Keratinocyte (primary cell): ENCODE data around the gene ARL3.

Experiments used
- EZH2 ChIP-seq: IDR thresholded peaks from one replicate; pipeline ENCODE4 v1.6.1; 2012; ENCODE audit warnings: inconsistent platforms, mild to moderate bottlenecking, low read length, moderate library complexity
- TF ChIP-seq, protein P1 (sequence below), 3 experiments: IDR thresholded peaks in 1 of 3; conservative IDR thresholded peaks in 1 of 3; optimal IDR thresholded peaks in 1 of 3; 2 replicates in 2 of 3; 3 replicates in 1 of 3; pipeline versions ENCODE3 to v1.5.1; 2011; ENCODE audit warnings: low read length in 3 of 3, mild to moderate bottlenecking in 3 of 3, moderate library complexity in 2 of 3, control low read depth in 1 of 3, inconsistent platforms in 1 of 3; ENCODE audit not compliant: insufficient read depth in 2 of 3; ENCODE audit errors: extremely low read depth in 1 of 3

DNA sequence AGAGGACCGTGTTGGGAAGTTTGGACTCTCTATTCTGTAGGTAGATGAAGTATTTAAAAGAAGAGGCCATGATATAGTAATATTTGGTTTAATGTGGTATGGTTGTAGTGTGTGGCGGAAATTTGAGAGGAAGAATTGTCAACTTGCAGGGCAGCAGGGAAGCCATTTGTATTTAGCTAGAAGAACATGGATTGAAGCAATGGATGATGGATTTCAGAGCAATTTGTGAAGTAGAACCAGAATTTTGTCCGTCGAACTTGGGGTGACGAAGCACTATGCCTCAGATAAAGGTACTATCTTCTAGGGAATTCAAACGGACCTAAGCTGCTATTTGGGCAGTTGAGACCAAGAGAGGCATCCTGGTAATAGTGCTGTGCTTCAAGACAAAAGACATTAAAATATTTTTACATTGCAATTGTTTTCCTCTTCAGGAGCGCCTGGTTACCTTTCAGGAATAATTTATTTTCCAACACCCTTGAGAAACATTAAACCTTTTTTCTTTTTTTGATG lies 28.9 kb upstream of the ARL3 start:
- TF ChIP-seq, protein P1, sequence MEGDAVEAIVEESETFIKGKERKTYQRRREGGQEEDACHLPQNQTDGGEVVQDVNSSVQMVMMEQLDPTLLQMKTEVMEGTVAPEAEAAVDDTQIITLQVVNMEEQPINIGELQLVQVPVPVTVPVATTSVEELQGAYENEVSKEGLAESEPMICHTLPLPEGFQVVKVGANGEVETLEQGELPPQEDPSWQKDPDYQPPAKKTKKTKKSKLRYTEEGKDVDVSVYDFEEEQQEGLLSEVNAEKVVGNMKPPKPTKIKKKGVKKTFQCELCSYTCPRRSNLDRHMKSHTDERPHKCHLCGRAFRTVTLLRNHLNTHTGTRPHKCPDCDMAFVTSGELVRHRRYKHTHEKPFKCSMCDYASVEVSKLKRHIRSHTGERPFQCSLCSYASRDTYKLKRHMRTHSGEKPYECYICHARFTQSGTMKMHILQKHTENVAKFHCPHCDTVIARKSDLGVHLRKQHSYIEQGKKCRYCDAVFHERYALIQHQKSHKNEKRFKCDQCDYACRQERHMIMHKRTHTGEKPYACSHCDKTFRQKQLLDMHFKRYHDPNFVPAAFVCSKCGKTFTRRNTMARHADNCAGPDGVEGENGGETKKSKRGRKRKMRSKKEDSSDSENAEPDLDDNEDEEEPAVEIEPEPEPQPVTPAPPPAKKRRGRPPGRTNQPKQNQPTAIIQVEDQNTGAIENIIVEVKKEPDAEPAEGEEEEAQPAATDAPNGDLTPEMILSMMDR (optimal IDR thresholded peaks at IDR 0.05 in 1 of 3, IDR thresholded peaks at IDR 0.05 in 1 of 3, conservative IDR thresholded peaks at IDR 0.05 in 1 of 3; ENCODE audit: extremely low read depth in 1 of 3, insufficient read depth in 2 of 3, low read length in 3 of 3) = no peak
- TF ChIP-seq EZH2 = no peak
